Stimulated activated CD4-positive, alpha-beta T cell treated with anti-CD3 and anti-CD28 coated beads, Interleukin-4, amount 100 ng/mL, for 4 hours (primary cell): ENCODE measurements around the gene CEBPZOS.
"Not testable (repeated sequence)": the region's sequence is repeated elsewhere in the genome, so short reads cannot be mapped to it uniquely, and the experiment has no call there.

Source experiments
- DNase-seq, 2 experiments: peaks; one replicate each; pipeline ENCODE4 v3.0.0-alpha.2; 2020

Gene CEBPZOS

GRCh38 chr2:37191747-37192146, 4.5 kb upstream of the CEBPZOS start:
- no peak for DNase-seq

- no peak for DNase-seq
Observed at GRCh38 chr2:37192551-37192950, 3.7 kb upstream of the CEBPZOS start.

- DNase-seq: not testable (repeated sequence)
Observed at GRCh38 chr2:37195862-37196319, 405 bp upstream of the CEBPZOS start.

GRCh38 chr2:37198681-37199065, 2.4 kb downstream of the CEBPZOS start:
- no peak for DNase-seq

DNA sequence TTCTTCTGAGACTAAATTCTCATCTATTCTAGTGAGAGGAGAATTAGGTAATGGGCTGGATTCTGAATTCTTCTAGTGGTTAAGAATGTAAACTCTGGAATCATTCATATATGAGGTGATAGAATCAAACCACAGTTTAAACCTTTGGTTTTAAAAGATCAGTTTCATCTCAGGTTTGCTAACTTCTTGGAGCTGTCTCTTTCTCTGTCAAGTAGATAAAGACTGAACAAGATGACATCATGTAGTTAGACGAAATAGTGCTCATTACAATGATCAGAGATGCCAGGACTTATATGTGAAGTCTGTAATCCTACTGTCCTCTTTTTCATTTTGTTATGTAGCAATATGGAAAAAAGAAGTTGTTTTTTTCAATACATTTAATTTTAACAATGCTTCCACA, 4.9 kb downstream of the CEBPZOS start:
- no peak for DNase-seq

DNA sequence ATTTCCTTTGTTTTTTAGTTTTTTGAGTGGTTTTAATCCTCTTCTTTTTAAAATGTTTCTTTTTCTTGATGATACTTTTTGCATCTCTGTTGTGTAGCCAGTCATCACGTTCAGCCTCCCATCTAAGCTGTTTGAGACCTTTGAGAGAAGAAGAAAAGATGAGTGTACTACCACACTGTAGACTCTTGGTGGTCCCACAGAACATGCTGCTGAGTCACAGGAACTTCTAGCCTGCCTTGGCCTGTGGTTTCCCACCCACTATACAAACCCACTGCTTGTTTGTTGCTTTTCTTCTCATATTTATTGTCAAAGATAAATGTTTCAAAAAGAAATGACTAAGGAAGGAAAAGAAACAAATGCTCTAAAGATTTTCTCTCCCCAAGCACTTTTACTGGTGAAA, 5.5 kb downstream of the CEBPZOS start:
- DNase-seq: peak in 1 of 2 experiments; percentile 48

GRCh38 chr2:37203708-37204107, 7.4 kb downstream of the CEBPZOS start:
- DNase-seq: no peak

- DNase-seq: not testable (repeated sequence)
Observed at GRCh38 chr2:37205071-37205661, 8.9 kb downstream of the CEBPZOS start.

DNA sequence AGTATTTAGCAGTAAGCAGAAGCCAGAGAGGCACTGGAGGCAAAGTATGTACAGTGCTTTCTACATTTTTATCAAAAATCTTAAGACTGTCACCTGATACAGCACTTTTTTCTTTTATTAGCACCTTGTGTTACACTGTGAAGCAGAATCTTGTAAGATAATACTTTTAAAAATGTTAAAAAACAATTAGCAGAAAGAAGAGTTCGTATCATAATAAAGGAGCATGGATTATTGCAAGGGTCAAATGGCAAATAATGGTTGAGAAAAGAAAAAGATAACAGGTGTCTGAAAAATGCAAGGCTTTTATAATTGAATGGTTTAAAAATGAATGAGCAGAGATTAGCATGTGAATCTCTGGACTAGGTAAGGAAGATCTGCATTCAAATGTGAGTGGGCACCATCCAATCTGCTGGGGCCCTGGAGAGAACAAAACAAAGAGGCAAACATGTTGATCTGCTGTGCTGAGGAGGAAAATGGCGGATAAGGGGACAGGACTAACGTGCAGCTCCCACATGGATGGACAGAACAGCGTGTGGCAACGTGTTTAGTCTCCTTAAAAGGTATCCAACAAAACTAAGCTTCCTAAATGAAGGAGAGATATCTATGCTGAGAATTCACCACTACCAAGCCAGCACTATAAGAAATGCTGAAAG, 9.5 kb downstream of the CEBPZOS start:
- no peak for DNase-seq

- DNase-seq: not testable (repeated sequence)
Observed at GRCh38 chr2:37206760-37207159, 10.5 kb downstream of the CEBPZOS start.

DNA sequence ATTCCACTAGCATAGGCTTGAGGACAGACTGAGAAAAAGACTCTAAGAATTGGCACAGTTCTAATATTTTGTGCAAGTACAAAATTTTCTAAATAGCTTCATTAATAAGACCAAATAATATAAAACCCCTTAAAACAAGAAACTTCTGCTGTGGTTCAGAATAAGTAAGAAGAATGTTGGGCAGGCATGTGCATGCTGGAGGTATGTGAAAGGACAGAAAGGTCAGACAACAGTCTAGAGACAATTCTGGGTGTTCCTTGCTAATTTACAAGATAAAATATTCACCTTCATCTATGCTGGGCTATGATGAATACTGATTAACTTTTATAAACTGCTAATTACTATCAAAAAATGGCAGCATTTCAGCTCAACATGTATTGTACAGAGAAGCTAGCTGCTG, 14.9 kb downstream of the CEBPZOS start:
- DNase-seq: no peak

DNA sequence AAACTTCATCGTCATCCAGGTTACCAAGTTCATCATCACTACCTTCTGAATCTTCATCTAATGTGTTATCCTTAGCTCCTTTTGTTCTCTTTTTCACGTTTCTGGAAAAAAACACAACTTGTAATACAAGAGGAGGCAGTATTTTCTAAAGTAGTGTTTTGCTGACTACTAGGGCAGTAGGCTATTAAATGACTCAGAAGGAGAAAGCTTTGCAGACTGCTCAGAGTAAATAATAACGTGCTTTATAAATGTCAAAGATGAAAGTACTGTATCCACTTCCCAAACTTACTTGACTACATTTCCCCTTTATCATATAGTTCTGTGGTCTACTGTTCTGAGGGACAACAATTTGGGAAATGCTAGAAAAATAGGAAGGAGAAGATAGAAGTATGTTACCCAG, 15.6 kb downstream of the CEBPZOS start:
- DNase-seq: no peak

GRCh38 chr2:37215250-37215649, 19.0 kb downstream of the CEBPZOS start:
- no peak for DNase-seq

DNA sequence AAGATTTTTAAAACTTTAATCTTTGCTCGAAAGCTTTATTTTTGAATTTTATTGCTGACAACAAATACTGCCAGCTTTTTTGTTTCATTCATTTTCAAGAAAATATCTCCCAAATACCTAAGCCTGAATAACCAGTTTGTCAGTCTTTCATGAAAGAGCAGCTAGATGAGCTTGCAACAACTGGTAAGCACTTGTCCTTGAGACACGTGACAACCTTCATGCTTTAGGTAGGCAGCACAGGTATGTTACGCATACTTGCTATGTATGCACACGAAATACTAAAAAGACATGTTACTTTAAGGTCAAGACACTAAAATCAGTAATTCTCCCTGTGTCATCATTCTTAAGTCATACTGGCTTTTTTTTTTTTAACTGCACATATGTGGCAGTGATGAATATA, 22.8 kb downstream of the CEBPZOS start:
- no peak for DNase-seq

DNA sequence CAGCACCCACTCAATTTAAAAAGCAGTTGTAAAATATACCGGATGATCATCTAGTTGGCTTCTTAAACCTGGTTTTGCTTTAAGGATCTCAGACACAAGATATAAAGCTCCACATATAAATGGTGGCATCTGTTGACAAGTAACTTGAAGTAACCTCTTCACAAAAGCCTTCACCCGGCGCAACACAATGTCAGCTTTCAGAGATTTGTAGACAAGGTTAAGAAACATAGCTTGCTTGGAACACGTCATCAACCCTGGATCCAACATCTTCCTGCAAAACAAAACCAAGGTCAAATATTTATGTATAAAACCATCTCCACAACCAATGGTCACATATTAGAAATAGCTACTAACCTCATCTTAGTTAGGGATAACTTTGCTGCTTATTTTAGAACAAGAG, 26.8 kb downstream of the CEBPZOS start:
- no peak for DNase-seq

- no peak for DNase-seq
Observed at GRCh38 chr2:37224063-37224462, 27.8 kb downstream of the CEBPZOS start.

DNA sequence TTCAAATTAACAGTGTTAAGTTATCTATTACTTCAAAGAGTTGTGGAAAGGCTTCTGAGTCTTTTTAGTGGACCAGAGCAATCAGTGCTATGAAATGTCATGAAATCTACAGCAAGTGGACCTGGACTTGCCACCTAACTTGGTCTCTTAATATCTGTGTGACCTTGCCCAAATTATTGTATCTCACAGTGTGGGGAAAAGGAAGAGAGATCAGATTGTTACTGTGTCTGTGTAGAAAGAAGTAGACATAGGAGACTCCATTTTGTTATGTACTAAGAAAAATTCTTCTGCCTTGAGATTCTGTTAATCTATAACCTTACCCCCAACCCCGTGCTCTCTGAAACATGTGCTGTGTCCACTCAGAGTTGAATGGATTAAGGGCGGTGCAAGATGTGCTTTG, 28.8 kb downstream of the CEBPZOS start:
- not testable (repeated sequence) for DNase-seq

DNA sequence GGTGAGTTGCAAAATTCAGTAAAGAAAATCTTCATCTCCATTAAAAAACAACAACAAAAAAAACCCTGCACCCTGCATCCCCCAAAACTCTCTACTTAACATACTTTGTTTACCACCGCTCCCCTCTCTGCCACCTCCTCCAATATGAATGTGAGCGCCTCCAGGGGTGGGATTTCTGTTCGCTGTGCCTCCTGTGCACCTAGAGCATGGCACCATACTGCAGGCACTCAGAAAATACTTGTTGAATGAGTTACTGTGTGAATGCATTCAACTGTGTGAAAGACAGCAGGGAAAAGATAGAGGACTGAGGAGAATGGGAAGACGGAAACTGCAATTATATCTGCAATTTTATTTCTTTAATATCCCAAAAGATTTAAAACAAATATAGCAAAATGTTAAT, 30.6 kb downstream of the CEBPZOS start:
- DNase-seq: no peak

DNA sequence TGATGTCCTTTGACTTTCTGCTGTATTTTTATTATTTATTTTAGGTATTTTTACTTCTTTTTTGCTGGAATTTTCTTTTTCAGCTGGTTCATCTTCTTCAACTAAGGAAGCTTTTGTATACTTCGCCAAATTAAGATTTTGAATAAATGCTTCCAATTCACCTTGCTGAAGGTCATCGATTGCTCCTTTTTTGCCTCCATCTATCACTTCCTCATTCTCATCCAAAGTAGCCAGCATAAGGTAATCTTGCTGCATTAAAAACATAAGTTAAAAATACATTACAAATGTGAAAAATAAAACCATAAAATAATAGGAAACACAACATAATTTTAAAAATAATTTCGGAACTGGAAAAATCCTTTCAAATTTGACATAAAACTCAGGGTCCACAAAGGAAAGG, 32.5 kb downstream of the CEBPZOS start:
- DNase-seq: no peak

DNA sequence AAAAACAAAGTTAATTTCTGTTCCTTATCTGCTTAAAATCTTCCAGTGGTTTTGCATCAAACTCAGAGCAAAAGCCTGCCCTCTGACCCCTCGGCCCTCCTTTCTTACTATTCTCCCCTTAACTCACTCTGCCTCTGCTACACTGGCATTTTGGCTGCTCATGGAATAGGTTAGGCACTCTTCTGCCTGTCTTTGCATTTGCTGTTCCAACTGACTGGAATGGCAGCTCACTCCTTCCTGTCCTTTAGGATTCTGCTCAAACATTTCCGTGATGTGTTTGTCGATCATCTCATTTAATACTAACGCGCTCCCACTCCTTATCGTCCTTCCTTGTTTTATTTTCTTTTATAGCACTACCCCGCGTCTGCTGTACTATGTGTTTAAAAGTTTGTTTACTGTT, 34.3 kb downstream of the CEBPZOS start:
- no peak for DNase-seq

GRCh38 chr2:37231241-37232130, 35.2 kb downstream of the CEBPZOS start, which contains the start of the genes CEBPZ and NDUFAF7:
TSS of gene CEBPZ (minus strand) at chr2:37231596. CDS start at chr2:37231567, 29 bp downstream.
TSS of gene NDUFAF7 (plus strand) at chr2:37231658. CDS start at chr2:37231706, 48 bp downstream.
- peak; percentile 79 to 88 for DNase-seq

GRCh38 chr2:37232131-37232933, 36.0 kb downstream of the CEBPZOS start:
- no peak for DNase-seq

DNA sequence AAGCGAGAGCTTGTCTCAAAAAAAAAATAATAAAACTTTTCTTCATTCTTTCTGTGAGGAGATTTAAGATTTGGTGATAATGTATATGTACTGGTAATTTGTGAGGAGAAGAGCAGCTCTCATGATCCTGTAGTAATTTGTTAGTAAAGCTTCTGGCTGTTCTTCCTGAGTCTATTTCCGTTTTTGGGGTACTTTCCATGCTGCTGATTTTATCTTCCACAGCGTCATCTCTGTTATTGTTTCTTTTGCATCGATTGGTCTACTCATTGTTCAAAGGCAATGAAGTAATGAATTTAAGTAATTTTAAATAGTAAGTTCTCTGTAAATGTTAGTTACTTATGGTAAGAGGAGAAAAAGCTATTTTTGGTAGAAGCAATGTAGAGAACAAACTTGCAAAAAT, 47.1 kb downstream of the CEBPZOS start:
- DNase-seq: no peak
